Measurements from ENCODE around the gene AKAP13. TPM values are rescaled to one million over a fixed set of nuclear protein-coding genes. Genes with fewer than 3 reads are reported as not detected.

Gene AKAP13
- polyA plus RNA-seq, 1 experiment, result 13.6 TPM

GRCh38 chr15:85704720-85705429 is 324.5 kb downstream of the AKAP13 start:
- TF ChIP-seq CTCF (IDR thresholded peaks at IDR 0.05; ENCODE audit: insufficient read depth, low read depth, low read length), result no peak
- POLR2A ChIA-PET, result interaction anchor here (0.6 kb wide), 1 partner anchor 51 kb away, joined by 3 read pairs; no protein-coding TSS in a partner anchor
- peaks cover 2% of the 10 kb centered on the region; the same call in 1 of the 2 replicates for H3K36me3 ChIP-seq (ENCODE audit: control insufficient read depth, insufficient read depth, low read length)
- CTCF ChIA-PET, result interaction anchor here (0.8 to 1.1 kb wide), 2 partner anchors 16 to 33 kb away, joined by 3 to 5 read pairs; no protein-coding TSS in a partner anchor
- DNase-seq (ENCODE audit: low read depth), result peak; percentile 52
- no peaks in the 10 kb centered on the region for H3K27me3 ChIP-seq (ENCODE audit: control insufficient read depth, insufficient read depth, low read length)
- no peak overlapping the region for H3K4me3 ChIP-seq (ENCODE audit: low read depth, low read length)

GRCh38 chr15:85706779-85707518 is 326.5 kb downstream of the AKAP13 start:
- ChIA-PET CTCF (no interaction called here), POLR2A (interaction anchor here (0.6 kb wide), 1 partner anchor 88 kb away, joined by 4 read pairs; no protein-coding TSS in a partner anchor)
- H3K36me3 ChIP-seq (ENCODE audit: control insufficient read depth, insufficient read depth, low read length), result peaks cover 4% of the 10 kb centered on the region
- H3K27me3 ChIP-seq (ENCODE audit: control insufficient read depth, insufficient read depth, low read length), result no peaks in the 10 kb centered on the region
- DNase-seq (ENCODE audit: low read depth), result no peak
- H3K4me3 ChIP-seq (ENCODE audit: low read depth, low read length), result no peak overlapping the region
- TF ChIP-seq CTCF (IDR thresholded peaks at IDR 0.05; ENCODE audit: insufficient read depth, low read depth, low read length), result no peak

- peak overlapping the region; percentile 1; the same call in 1 of the 2 replicates for H3K4me3 ChIP-seq (ENCODE audit: low read depth, low read length)
- DNase-seq (ENCODE audit: low read depth), result no peak
Measured at GRCh38 chr15:85707519-85708338, 327.3 kb downstream of the AKAP13 start.

GRCh38 chr15:85708402-85708941 is 328.1 kb downstream of the AKAP13 start:
- no peak overlapping the region for H3K4me3 ChIP-seq (ENCODE audit: low read depth, low read length)
- no peak for DNase-seq (ENCODE audit: low read depth)
- peaks cover 4% of the 10 kb centered on the region for H3K36me3 ChIP-seq (ENCODE audit: control insufficient read depth, insufficient read depth, low read length)
- H3K27me3 ChIP-seq (ENCODE audit: control insufficient read depth, insufficient read depth, low read length), result no peaks in the 10 kb centered on the region
- no peak for TF ChIP-seq CTCF (IDR thresholded peaks at IDR 0.05; ENCODE audit: insufficient read depth, low read depth, low read length)
- ChIA-PET CTCF (interaction anchor here (0.5 kb wide), 1 partner anchor 103 kb away, joined by 3 read pairs; no protein-coding TSS in a partner anchor), POLR2A (no interaction called here)

More at GRCh38 chr15:85707519-85708338, 327.3 kb downstream of the AKAP13 start:
- POLR2A ChIA-PET, result interaction anchor here (0.6 kb wide), 1 partner anchor 88 kb away, joined by 4 read pairs; no protein-coding TSS in a partner anchor
- CTCF ChIA-PET, result no interaction called here
- Histone ChIP-seq H3K36me3 (ENCODE audit: control insufficient read depth, insufficient read depth, low read length) (peaks cover 4% of the 10 kb centered on the region), H3K27me3 (ENCODE audit: control insufficient read depth, insufficient read depth, low read length) (no peaks in the 10 kb centered on the region)
- no peak for TF ChIP-seq CTCF (IDR thresholded peaks at IDR 0.05; ENCODE audit: insufficient read depth, low read depth, low read length)

All from BJ (cell line).